ENCODE results near the gene PTPRN2. TPM values are rescaled to one million over a fixed set of nuclear protein-coding genes. Genes with fewer than 3 reads are reported as not detected.

Gene PTPRN2
- total and polyA plus RNA-seq, 2 of the 8 experiments (the other 6 are each of a cell fraction or from before 2014, with no cell fraction given), result 2.6 to 4.5 TPM

DNA sequence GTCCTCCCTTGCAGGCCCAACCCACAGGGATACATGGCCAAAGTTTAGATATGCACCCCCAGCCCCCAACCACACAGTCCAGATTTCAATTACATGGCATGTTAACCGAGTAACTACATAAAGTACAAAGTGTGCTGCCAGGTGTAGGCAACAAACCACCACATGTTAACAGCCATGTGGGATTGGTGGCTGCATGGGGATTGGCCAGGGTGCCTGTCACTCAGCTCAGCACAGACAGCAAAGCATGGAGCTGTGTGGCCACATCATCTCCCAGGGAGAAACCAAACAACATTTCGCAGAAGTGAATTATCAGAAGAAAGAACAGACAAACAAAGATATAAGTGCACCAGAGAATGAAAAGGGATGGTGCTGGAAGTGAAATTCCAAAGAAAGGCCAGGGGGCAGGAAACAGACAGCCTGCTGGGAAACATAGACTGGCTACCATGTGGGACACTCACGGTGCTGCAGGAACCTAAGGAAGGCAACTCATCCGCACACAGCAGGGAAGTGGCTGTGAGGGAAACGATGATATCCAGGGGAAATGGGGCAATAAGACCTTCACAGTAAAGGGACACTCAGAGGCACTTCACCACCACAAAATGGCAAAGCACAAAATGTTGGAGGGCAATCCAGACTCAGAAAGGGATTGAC lies 171.2 kb downstream of the PTPRN2 start:
- Histone ChIP-seq H3K9ac (replicated peaks in 1 of 4; ENCODE audit: extremely low read depth in 1 of 4, low read depth in 3 of 4, low read length in 3 of 4) (no peak overlapping the region), H2AFZ (ENCODE audit: low read length) (no peak overlapping the region), H3K56ac (replicated peaks; ENCODE audit: insufficient read length, low read depth, low read length) (no peak overlapping the region), H3K79me1 (ENCODE audit: low read depth, low read length) (no peaks in the 10 kb centered on the region), H4K8ac (ENCODE audit: extremely low read depth, insufficient read depth, low read length) (no peak overlapping the region), H2BK20ac (ENCODE audit: low read length) (no peak overlapping the region), H3K14ac (ENCODE audit: insufficient read length) (no peak overlapping the region), H3K18ac (ENCODE audit: extremely low read depth, low read length) (no peak overlapping the region), H4K91ac (replicated peaks; ENCODE audit: insufficient read length, low read length) (no peak overlapping the region), H3K27me3 (replicated peaks in 1 of 4; ENCODE audit: control insufficient read depth in 3 of 4, extremely low read depth in 1 of 4, insufficient read depth in 3 of 4, low read length in 3 of 4) (no peaks in the 10 kb centered on the region), H4K5ac (ENCODE audit: insufficient read length, low read depth, low read length) (no peak overlapping the region), H4K20me1 (replicated peaks in 1 of 2; ENCODE audit: control insufficient read depth in 1 of 2, insufficient read depth in 2 of 2, low read length in 2 of 2) (no peaks in the 10 kb centered on the region), H2AK5ac (ENCODE audit: low read depth, low read length) (no peak overlapping the region), H3K4me2 (ENCODE audit: insufficient read depth in 1 of 2, low read depth in 2 of 2, low read length in 2 of 2) (no peak overlapping the region), H3K36me3 (ENCODE audit: control insufficient read depth in 2 of 4, insufficient read depth in 4 of 4, low read length in 3 of 4) (no peaks in the 10 kb centered on the region), H3K4me3 (ENCODE audit: extremely low read depth in 1 of 4, insufficient read depth in 2 of 4, low read depth in 3 of 4, low read length in 4 of 4) (no peak overlapping the region), H2BK15ac (ENCODE audit: low read length) (no peak overlapping the region), H2BK5ac (ENCODE audit: low read depth, low read length) (no peak overlapping the region), H2BK12ac (ENCODE audit: low read depth, low read length) (no peak overlapping the region), H3K4me1 (replicated peaks in 1 of 4; ENCODE audit: control insufficient read depth in 3 of 4, insufficient read depth in 4 of 4, low read length in 3 of 4) (peaks cover 0 to 4% (median 0%) of the 10 kb centered on the region in 4 experiments; a peak in 2 of 7 replicates), H3K27ac (ENCODE audit: low read depth, low read length) (no peak overlapping the region), H3K23ac (ENCODE audit: insufficient read length) (no peak overlapping the region), H3K23me2 (ENCODE audit: low read depth, low read length) (no peaks in the 10 kb centered on the region), H3K9me3 (ENCODE audit: insufficient read depth in 2 of 2, low read depth in 1 of 2, low read length in 1 of 2) (peaks cover 17 to 26% of the 10 kb centered on the region in 2 experiments), H3K79me2 (ENCODE audit: control insufficient read depth in 1 of 2, insufficient read depth in 2 of 2, low read length in 2 of 2) (no peaks in the 10 kb centered on the region), H3K4ac (replicated peaks; ENCODE audit: insufficient read length, low read depth, low read length) (no peak overlapping the region), H2BK120ac (replicated peaks; ENCODE audit: low read depth, low read length) (no peak overlapping the region)
- POLR2A ChIA-PET (ENCODE audit: partially characterized antibody), result no interaction called here
- CTCF ChIA-PET (ENCODE audit: partially characterized antibody), result interaction anchor here (0.9 to 2.3 kb wide), 3 partner anchors 11 to 61 kb away, joined by 3 to 8 read pairs (median 6); no protein-coding TSS in a partner anchor
- DNase-seq (ENCODE audit: low read depth in 1 of 2, low spot score in 2 of 2) (no peak), FAIRE-seq (no peak)
- WGBS, 2 experiments (ENCODE audit: extremely low coverage in 1 of 2, insufficient coverage in 1 of 2, insufficient read length in 1 of 2, insufficient replicate concordance in 2 of 2, low coverage in 1 of 2, low lambda C conversion rate in 2 of 2, missing lambda C conversion rate in 1 of 2), result 90% methylated on average over 5 of the region's 5 CpGs; no CpG with 5 or more reads in 1 of the 2 experiments
- TF ChIP-seq FOSL1 (IDR thresholded peaks at IDR 0.05; ENCODE audit: insufficient read depth, low read depth, low read length) (no peak), TCF12 (IDR thresholded peaks at IDR 0.05; ENCODE audit: low read depth, low read length) (no peak), TAF7 (optimal IDR thresholded peaks at IDR 0.05; ENCODE audit: borderline replicate concordance, low read depth, low read length) (no peak), SRF (IDR thresholded peaks at IDR 0.05; ENCODE audit: low read depth, low read length) (no peak), SIRT6 (IDR thresholded peaks at IDR 0.05; ENCODE audit: low read length) (no peak), JUN (IDR thresholded peaks at IDR 0.05; ENCODE audit: low read depth, low read length) (no peak), MAFK (IDR thresholded peaks at IDR 0.05; ENCODE audit: low read depth, low read length) (no peak), CBX8 (IDR thresholded peaks at IDR 0.05; ENCODE audit: borderline replicate concordance, low read depth, low read length) (no peak), EZH2 (IDR thresholded peaks at IDR 0.05; ENCODE audit: low read depth, low read length, severe bottlenecking) (no peak), SP4 (IDR thresholded peaks at IDR 0.05; ENCODE audit: low read length) (no peak), RXRA (IDR thresholded peaks at IDR 0.05; ENCODE audit: insufficient read depth, low read depth, low read length) (no peak), CEBPB (IDR thresholded peaks at IDR 0.05; ENCODE audit: low read depth, low read length) (no peak), TAF1 (IDR thresholded peaks at IDR 0.05; ENCODE audit: low read depth, low read length) (no peak)
- TF ChIP-seq, protein P1, sequence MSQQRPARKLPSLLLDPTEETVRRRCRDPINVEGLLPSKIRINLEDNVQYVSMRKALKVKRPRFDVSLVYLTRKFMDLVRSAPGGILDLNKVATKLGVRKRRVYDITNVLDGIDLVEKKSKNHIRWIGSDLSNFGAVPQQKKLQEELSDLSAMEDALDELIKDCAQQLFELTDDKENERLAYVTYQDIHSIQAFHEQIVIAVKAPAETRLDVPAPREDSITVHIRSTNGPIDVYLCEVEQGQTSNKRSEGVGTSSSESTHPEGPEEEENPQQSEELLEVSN (IDR thresholded peaks at IDR 0.05), result no peak

All from H1 (cell line).